GM18907 (cell line): ENCODE results near the gene ADAMTSL3.

Experiments used
- ATAC-seq: cut with Tn5 transposase; IDR thresholded peaks from one replicate; pipeline ENCODE4 v1.9.1; 2021; ENCODE audit warnings: mild to moderate bottlenecking, moderate library complexity; ENCODE audit not compliant: unreplicated experiment

ADAMTSL3 gene

DNA sequence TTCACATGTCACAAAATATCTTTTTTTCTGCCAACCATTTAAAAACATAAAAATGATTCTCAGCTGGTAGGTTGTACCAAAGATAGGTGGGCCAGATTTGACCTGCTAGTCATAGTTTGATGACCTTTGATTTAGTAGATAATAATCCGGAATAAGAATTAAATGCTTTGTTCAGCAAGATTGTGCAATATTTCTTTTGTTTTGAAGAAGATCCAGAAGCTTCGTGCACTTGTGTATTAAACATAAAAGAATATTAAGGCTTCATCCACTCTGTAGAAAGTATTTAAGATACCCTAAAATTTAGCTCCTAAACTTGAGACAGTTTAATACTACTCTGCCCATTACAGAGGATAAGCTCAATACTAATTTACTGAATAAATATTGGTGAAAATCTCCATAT lies 258.4 kb downstream of the ADAMTSL3 start:
- ATAC-seq = no peak

DNA sequence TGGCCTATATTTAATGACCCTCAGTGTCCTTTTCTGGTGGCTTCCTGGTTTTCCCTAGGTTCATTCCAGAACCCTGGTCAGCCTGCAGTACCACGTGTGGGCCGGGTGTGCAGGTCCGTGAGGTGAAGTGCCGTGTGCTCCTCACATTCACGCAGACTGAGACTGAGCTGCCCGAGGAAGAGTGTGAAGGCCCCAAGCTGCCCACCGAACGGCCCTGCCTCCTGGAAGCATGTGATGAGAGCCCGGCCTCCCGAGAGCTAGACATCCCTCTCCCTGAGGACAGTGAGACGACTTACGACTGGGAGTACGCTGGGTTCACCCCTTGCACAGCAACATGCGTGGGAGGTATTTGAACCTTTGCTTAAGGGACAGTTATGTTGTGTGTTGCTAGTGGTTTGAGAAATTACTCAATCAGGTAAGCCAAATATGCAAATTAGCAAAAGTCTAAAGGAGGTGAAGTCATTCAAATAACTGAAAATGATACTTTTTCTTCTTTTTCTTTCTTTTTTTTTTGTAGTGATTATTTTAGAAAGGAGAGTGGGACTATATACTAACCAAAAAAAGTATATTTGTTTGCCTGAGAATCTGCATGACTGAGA lies 259.2 kb downstream of the ADAMTSL3 start:
- ATAC-seq = no peak

- ATAC-seq = no peak
These were observed 261.0 kb downstream of the ADAMTSL3 start for GRCh38 chr15:83914906-83915305.

DNA sequence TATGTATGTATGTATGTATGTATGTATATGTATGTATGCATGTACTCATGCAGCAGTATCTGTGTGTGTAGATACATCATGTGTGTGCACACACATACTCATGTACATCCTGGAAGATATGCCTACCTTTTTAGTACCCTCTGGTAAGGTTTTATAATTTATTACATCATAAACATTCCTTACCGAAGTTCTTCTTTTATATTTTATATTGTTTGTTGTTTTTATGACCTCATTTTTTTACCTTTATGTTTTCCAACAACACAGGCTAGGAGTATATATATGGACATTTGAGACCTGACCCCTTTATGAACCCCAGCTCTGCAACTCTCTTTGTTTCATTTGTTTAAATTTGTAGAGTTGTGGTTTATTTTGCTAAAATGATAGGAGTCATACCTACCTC lies 263.5 kb downstream of the ADAMTSL3 start:
- no peak for ATAC-seq

DNA sequence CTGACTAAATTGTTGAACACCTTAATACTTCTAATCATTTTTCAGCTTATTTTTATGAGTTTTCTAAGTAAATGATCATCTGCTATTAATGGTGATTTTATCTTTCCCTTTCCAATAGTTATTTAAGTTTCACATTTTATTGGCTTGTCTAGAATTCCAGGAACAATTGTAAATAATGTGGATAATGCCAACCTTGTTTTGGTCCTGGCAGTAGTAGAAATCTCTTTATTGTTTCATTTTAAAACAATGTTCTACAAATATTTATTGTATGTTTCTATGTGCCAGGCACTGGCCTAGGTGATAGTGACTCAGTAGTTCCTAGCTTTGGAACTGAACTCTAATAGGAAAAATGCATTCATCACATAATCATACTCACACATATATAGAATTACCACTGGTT lies 264.1 kb downstream of the ADAMTSL3 start:
- ATAC-seq = no peak

GRCh38 chr15:83919319-83919830 lies 265.5 kb downstream of the ADAMTSL3 start:
- ATAC-seq = peak; percentile 88

DNA sequence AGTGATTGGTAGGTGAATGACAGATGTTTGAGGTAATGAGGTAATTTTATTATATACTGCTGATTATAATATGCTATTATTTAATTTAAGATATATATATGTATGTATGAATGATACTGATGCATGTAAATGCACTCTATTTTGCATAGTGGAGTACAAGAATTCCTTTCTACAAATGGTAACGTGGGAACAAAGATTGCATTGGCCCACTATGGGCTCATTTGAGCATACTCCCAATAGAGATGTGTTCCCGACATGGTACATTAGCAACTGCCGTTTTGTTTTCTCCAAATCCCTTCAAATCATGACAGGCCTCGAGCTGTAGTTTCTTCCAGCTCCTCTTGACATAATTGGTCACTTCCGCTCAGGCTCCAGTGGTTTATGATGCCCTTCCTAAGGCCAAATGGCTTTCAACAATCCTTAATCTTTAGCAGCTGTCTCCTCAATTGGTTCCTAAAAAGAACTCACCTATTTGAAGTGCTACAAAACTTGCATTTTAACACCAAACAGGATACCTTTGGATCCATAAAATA lies 266.1 kb downstream of the ADAMTSL3 start:
- peak; percentile 8 for ATAC-seq

- ATAC-seq = no peak
These were observed 268.8 kb downstream of the ADAMTSL3 start for GRCh38 chr15:83922649-83923294.

DNA sequence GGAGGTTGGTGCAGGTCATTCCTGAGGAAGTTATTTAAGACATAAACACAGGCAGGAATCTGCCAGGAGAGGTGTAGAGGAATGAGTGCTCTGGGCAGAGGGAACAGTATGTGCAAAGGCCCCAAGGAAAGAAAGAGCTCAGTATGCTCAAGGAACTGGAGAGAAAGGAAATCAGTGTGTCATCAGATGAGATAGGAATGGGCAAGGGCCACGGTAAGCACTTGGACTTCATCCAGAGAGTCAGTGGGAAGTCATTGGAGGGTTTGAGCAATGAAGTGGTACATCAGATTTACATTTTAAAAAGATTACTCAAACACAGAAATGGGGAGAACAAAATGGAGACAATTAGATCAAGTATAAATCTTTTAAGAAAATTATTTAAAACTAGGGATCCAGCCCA lies 272.2 kb downstream of the ADAMTSL3 start:
- no peak for ATAC-seq

- ATAC-seq = peak; percentile 45
These were observed 273.9 kb downstream of the ADAMTSL3 start for GRCh38 chr15:83927704-83928391.

GRCh38 chr15:83928392-83928734 lies 274.4 kb downstream of the ADAMTSL3 start:
- peak; percentile 88 for ATAC-seq

- peak; percentile 43 for ATAC-seq
These were observed 275.0 kb downstream of the ADAMTSL3 start for GRCh38 chr15:83928878-83929418.

GRCh38 chr15:83929619-83930018 lies 275.7 kb downstream of the ADAMTSL3 start:
- ATAC-seq = no peak

- ATAC-seq = no peak
These were observed 276.7 kb downstream of the ADAMTSL3 start for GRCh38 chr15:83930392-83931212.

- ATAC-seq = no peak
These were observed 281.9 kb downstream of the ADAMTSL3 start for GRCh38 chr15:83935774-83936173.

GRCh38 chr15:83940136-83940535 lies 286.2 kb downstream of the ADAMTSL3 start:
- no peak for ATAC-seq

DNA sequence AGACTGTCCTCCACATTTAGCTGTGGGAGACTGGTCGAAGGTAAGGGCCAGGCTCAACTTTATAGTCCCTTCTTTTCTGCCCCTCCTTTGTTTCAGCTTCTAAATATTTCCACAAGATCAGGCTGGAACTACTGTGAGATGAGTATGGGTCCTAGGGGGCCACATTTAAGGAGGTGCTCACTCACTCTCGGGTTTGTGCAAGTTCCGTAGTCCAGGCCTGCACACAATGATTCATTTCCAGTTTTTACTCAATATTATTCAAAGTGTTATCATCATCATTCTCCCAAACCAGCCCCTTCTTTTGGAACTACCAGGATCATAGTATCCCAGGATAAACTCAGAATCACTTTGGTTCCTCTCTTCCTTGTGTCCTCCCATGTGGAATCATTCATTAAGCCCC lies 289.1 kb downstream of the ADAMTSL3 start:
- no peak for ATAC-seq

DNA sequence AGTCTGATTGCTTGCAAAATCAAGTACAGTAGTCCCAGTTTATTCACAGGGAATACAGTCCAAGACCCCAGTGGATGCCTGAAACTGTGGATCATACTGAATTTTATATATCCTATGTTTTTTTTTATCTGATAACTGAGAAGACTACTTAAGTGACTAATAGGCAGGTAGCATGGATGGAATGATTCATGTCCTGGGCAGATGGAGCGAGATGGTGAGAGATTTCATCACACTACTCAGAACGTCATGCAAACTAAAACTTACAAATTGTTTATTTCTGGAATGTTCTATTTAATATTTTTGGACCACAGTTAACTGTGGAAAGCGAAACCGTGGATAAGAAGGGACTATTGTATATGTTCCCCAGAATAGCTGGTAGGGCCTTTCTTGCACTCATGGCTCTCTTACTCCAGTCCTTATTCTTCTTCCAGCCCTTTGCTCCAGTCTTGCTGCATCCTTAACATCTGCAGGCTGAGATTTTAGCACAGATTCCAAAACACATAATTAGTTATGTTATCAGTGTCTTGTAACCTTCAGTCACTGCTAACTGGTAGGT lies 290.0 kb downstream of the ADAMTSL3 start:
- ATAC-seq = no peak

DNA sequence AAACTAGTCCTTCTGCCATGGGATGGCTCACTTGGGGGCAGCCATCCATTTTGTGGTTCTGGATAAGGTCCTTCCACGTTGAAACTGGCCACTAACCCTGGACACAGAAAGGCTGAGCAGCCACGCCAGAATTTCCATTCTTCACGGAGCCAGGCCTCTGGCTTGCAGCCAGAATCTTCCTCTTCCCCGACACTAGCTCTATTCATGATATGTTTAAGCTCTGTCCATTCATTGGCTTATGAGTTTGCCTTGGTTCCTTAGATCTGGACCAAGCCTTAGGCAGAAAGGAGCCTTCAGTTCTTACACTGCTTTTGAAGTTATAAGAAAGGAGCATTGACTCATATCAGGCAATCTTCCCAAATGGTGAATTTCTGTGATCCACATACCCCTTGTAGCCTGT lies 293.2 kb downstream of the ADAMTSL3 start:
- ATAC-seq = no peak

DNA sequence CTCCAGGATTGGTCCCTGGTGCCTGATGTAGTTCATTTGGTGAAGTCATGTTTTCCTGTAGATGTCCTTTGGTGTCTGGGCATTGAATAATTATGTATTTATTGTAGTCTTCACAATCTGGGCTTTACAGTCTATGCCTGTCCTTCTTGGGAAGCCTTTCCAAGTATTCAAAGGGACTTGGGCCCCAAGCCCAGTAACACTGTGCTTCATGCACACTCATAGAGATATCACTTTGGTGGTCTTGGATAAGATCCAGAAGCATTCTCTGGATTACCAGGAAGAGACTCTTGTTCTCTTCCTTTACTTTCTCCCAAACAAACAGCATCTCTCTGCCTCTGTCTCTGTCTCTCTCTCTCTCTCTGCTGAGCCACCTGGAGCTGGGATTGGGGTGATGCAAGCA lies 300.6 kb downstream of the ADAMTSL3 start:
- no peak for ATAC-seq
